ENCODE data around the gene SLC8A1. TPM values are rescaled to one million over a fixed set of nuclear protein-coding genes. Genes with fewer than 3 reads are reported as not detected.

Gene SLC8A1
- total and polyA plus RNA-seq, 2 of the 13 experiments (the other 11 are each of a cell fraction or from before 2014, with no cell fraction given), result not detected

DNA sequence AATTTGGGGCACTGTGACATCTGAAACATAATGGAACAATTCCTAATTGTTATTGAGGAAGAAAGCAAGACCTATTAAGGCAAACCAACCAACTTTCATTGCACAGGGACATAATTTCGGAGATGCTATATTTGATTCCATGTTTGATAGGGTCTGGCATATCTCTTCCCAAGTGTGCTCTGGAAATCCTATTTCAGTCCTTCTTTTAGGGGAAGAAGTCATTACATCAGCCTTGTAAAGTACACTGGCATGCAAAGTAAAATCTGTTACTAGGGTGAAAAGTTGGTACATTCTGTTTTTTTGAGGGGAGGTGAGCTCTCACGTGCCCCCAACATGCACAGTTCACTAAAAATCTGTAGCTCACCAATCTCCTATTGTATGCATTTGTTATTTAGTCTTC is 172.4 kb downstream of the SLC8A1 start (continued):
- TF ChIP-seq, protein P1, sequence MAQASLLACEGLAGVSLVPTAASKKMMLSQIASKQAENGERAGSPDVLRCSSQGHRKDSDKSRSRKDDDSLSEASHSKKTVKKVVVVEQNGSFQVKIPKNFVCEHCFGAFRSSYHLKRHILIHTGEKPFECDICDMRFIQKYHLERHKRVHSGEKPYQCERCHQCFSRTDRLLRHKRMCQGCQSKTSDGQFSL (CRISPR knock-in tag; IDR thresholded peaks at IDR 0.05), result no peak
- TF ChIP-seq XBP1 (CRISPR knock-in tag; IDR thresholded peaks at IDR 0.05) (no peak), ZNF510 (CRISPR knock-in tag; IDR thresholded peaks at IDR 0.05; ENCODE audit: low read depth) (no peak), SETDB1 (CRISPR knock-in tag; IDR thresholded peaks at IDR 0.05; ENCODE audit: borderline replicate concordance) (no peak)

DNA sequence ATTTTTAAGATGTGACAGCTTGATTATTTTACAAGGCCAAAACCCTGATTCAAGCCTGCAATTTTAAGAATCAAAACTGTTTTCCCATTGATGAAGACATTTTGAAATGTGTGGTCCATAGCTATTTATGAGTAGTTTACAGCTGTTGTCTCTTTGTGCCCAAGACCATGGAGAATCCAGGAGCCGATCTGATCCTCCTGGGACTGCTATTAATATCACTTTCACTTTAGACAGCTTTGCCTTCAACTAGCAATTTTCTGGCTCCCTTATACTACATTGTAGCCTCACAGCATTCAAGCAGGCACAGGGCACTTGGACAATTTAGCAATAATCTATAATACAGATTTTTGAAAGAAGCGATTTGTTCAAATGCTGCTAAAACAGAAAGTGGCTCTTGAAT is 172.9 kb downstream of the SLC8A1 start:
- FAIRE-seq (no peak), DNase-seq (ENCODE audit: low spot score) (no peak), ATAC-seq (no peak)
- WGBS (ENCODE audit: low lambda C conversion rate), result 0% methylated on average over 2 of the region's 2 CpGs
- TF ChIP-seq, protein P2, sequence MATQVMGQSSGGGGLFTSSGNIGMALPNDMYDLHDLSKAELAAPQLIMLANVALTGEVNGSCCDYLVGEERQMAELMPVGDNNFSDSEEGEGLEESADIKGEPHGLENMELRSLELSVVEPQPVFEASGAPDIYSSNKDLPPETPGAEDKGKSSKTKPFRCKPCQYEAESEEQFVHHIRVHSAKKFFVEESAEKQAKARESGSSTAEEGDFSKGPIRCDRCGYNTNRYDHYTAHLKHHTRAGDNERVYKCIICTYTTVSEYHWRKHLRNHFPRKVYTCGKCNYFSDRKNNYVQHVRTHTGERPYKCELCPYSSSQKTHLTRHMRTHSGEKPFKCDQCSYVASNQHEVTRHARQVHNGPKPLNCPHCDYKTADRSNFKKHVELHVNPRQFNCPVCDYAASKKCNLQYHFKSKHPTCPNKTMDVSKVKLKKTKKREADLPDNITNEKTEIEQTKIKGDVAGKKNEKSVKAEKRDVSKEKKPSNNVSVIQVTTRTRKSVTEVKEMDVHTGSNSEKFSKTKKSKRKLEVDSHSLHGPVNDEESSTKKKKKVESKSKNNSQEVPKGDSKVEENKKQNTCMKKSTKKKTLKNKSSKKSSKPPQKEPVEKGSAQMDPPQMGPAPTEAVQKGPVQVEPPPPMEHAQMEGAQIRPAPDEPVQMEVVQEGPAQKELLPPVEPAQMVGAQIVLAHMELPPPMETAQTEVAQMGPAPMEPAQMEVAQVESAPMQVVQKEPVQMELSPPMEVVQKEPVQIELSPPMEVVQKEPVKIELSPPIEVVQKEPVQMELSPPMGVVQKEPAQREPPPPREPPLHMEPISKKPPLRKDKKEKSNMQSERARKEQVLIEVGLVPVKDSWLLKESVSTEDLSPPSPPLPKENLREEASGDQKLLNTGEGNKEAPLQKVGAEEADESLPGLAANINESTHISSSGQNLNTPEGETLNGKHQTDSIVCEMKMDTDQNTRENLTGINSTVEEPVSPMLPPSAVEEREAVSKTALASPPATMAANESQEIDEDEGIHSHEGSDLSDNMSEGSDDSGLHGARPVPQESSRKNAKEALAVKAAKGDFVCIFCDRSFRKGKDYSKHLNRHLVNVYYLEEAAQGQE (IDR thresholded peaks at IDR 0.05; ENCODE audit: borderline replicate concordance in 1 of 2, low read depth in 1 of 2, low read length in 2 of 2), result no peak
- no peak for TF ChIP-seq SP140L (CRISPR knock-in tag; IDR thresholded peaks at IDR 0.05; ENCODE audit: borderline replicate concordance)
- TF ChIP-seq, protein P3, sequence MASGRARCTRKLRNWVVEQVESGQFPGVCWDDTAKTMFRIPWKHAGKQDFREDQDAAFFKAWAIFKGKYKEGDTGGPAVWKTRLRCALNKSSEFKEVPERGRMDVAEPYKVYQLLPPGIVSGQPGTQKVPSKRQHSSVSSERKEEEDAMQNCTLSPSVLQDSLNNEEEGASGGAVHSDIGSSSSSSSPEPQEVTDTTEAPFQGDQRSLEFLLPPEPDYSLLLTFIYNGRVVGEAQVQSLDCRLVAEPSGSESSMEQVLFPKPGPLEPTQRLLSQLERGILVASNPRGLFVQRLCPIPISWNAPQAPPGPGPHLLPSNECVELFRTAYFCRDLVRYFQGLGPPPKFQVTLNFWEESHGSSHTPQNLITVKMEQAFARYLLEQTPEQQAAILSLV (CRISPR knock-in tag; IDR thresholded peaks at IDR 0.05; ENCODE audit: borderline replicate concordance), result no peak
- no peak for TF ChIP-seq HNF4A (CRISPR knock-in tag; IDR thresholded peaks at IDR 0.05)
- no peak for TF ChIP-seq GZF1 (CRISPR knock-in tag; IDR thresholded peaks at IDR 0.05)
- TF ChIP-seq WIZ (CRISPR knock-in tag; IDR thresholded peaks at IDR 0.05), result no peak
- TF ChIP-seq NRL (CRISPR knock-in tag; IDR thresholded peaks at IDR 0.05; ENCODE audit: borderline replicate concordance), result no peak
- TF ChIP-seq ZNF329 (CRISPR knock-in tag; IDR thresholded peaks at IDR 0.05; ENCODE audit: low read depth), result no peak
- TF ChIP-seq, protein P4, sequence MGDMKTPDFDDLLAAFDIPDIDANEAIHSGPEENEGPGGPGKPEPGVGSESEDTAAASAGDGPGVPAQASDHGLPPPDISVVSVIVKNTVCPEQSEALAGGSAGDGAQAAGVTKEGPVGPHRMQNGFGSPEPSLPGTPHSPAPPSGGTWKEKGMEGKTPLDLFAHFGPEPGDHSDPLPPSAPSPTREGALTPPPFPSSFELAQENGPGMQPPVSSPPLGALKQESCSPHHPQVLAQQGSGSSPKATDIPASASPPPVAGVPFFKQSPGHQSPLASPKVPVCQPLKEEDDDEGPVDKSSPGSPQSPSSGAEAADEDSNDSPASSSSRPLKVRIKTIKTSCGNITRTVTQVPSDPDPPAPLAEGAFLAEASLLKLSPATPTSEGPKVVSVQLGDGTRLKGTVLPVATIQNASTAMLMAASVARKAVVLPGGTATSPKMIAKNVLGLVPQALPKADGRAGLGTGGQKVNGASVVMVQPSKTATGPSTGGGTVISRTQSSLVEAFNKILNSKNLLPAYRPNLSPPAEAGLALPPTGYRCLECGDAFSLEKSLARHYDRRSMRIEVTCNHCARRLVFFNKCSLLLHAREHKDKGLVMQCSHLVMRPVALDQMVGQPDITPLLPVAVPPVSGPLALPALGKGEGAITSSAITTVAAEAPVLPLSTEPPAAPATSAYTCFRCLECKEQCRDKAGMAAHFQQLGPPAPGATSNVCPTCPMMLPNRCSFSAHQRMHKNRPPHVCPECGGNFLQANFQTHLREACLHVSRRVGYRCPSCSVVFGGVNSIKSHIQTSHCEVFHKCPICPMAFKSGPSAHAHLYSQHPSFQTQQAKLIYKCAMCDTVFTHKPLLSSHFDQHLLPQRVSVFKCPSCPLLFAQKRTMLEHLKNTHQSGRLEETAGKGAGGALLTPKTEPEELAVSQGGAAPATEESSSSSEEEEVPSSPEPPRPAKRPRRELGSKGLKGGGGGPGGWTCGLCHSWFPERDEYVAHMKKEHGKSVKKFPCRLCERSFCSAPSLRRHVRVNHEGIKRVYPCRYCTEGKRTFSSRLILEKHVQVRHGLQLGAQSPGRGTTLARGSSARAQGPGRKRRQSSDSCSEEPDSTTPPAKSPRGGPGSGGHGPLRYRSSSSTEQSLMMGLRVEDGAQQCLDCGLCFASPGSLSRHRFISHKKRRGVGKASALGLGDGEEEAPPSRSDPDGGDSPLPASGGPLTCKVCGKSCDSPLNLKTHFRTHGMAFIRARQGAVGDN (CRISPR knock-in tag; IDR thresholded peaks at IDR 0.05), result no peak
- H3K27ac ChIP-seq (ENCODE audit: extremely low read length, insufficient read depth, low read length), result no peak overlapping the region
- no peaks in the 10 kb centered on the region for H3K4me1 ChIP-seq (ENCODE audit: insufficient read depth, low read length)
- H3K4me3 ChIP-seq (replicated peaks in 1 of 3; ENCODE audit: insufficient read depth in 1 of 3, low read depth in 2 of 3, low read length in 3 of 3), result no peak overlapping the region
- no TSS peak for BruUV-seq (replicated peaks)
- no peaks in the 10 kb centered on the region for H3K79me2 ChIP-seq (ENCODE audit: insufficient read depth, low read length)
- 0 out of 2 replicates have a peak overlapping the region, but pooled peaks have one; percentile 10 for H3K4me2 ChIP-seq (ENCODE audit: low read depth, low read length)
- intact Hi-C loops (cut with micrococcal nuclease; ENCODE audit: unreplicated experiment), result no loop called here
- no peak overlapping the region for H2AFZ ChIP-seq (ENCODE audit: low read length)
- H3K9me3 ChIP-seq (ENCODE audit: low read length), result no peaks in the 10 kb centered on the region
- no peaks in the 10 kb centered on the region for H3K36me3 ChIP-seq (replicated peaks in 1 of 2; ENCODE audit: control insufficient read depth in 1 of 2, insufficient read depth in 2 of 2, low read length in 2 of 2)
- H3K9ac ChIP-seq (ENCODE audit: insufficient read depth, low read depth, low read length), result no peak overlapping the region
- in situ Hi-C loops (cut with HindIII; ENCODE audit: extremely low pct_ligation_motif_present, low pct_unique_long_range_greater_than_20kb), result no loop called here
- CTCF ChIA-PET (ENCODE audit: low intra/inter-chr PET ratio, low total read pairs), result no interaction called here
- no peaks in the 10 kb centered on the region for H4K20me1 ChIP-seq (ENCODE audit: insufficient read depth, low read length)
- POLR2A ChIA-PET, result no interaction called here
- H3K27me3 ChIP-seq (ENCODE audit: control insufficient read depth in 1 of 2, insufficient read depth in 2 of 2, low read length in 2 of 2), result peaks cover 1% of the 10 kb centered on the region in 2 experiments; a peak in 1 of 5 replicates
